SK-N-SH (cell line): ENCODE data around the gene AP2A1. TPM values are rescaled to one million over a fixed set of nuclear protein-coding genes. Genes with fewer than 3 reads are reported as not detected.

Experiments
- CTCF ChIA-PET: fragments of 300-600, 350-600 bp; formaldehyde crosslinking; extraction: SDS; loops from one replicate; lab custom pipeline; 2021; lab: Yijun Ruan, JAX
- POLR2A ChIA-PET: fragments of 350-600 bp; sonication (Branson Sonifier 250); formaldehyde crosslinking; extraction: SDS; loops from one replicate; lab custom pipeline; 2020; ENCODE audit warnings: antibody characterized with exemption, inconsistent platforms; lab: Yijun Ruan, JAX
- DNase-seq: peaks from one replicate; pipeline ENCODE4 v3.0.0; 2012
- H2AFZ ChIP-seq: fragments of 200-600 bp; sonication (generic); 2 replicates; pipeline ENCODE4 v1.8.1; 2016; ENCODE audit warnings: antibody characterized with exemption, mild to moderate bottlenecking, low read depth
- H3F3A ChIP-seq: fragments of 200-600 bp; sonication (generic); replicated peaks from 2 replicates; pipeline ENCODE3; 2016; ENCODE audit warnings: antibody characterized with exemption, mild to moderate bottlenecking; ENCODE audit not compliant: insufficient read depth
- H3K27ac ChIP-seq, 2 experiments: fragments of 200-500 bp in 1 of 2; fragments of 200-600 bp in 1 of 2; sonication (Bioruptor generic) in 1 of 2; sonication (generic), shearing (Covaris generic) in 1 of 2; 2 replicates each; pipeline versions ENCODE4 v1.5.1 to v1.6.1; 2014 to 2016; ENCODE audit warnings: low read depth in 2 of 2, inconsistent platforms in 1 of 2, low read length in 1 of 2, mild to moderate bottlenecking in 1 of 2, mixed read lengths in 1 of 2
- H3K27me3 ChIP-seq: fragments of 200-600 bp; sonication (generic), shearing (Covaris generic); 2 replicates; pipeline ENCODE4 v1.6.1; 2016; ENCODE audit warnings: mixed run types; ENCODE audit not compliant: insufficient read depth
- H3K36me3 ChIP-seq, 2 experiments: fragments of 200-500 bp in 1 of 2; fragments of 200-600 bp in 1 of 2; sonication (Bioruptor generic) in 1 of 2; sonication (generic) in 1 of 2; replicated peaks in 1 of 2; 2 replicates each; pipeline versions ENCODE3 to v1.5.1; 2014 to 2016; ENCODE audit warnings: low read length in 1 of 2, mild to moderate bottlenecking in 1 of 2; ENCODE audit not compliant: insufficient read depth in 2 of 2, control insufficient read depth in 1 of 2
- H3K4me1 ChIP-seq, 2 experiments: fragments of 200-500 bp in 1 of 2; fragments of 200-600 bp in 1 of 2; sonication (Bioruptor generic) in 1 of 2; sonication (generic), shearing (Covaris generic) in 1 of 2; 2 replicates each; pipeline versions ENCODE4 v1.5.1 to v1.6.1; 2014 to 2016; ENCODE audit warnings: low read depth in 1 of 2, low read length in 1 of 2, mixed run types in 1 of 2; ENCODE audit not compliant: insufficient read depth in 2 of 2, control insufficient read depth in 1 of 2
- H3K4me2 ChIP-seq: fragments of 200-600 bp; sonication (generic), shearing (Covaris generic); 2 replicates; pipeline ENCODE4 v1.6.1; 2017; ENCODE audit warnings: mixed run types
- H3K4me3 ChIP-seq, 2 experiments: fragments of 200-500 bp in 1 of 2; fragments of 200-600 bp in 1 of 2; sonication (Bioruptor generic) in 1 of 2; sonication (generic), shearing (Covaris generic) in 1 of 2; 2 replicates each; pipeline versions ENCODE4 v1.5.1 to v1.8.1; 2014 to 2016; ENCODE audit warnings: low read depth in 2 of 2, inconsistent platforms in 1 of 2, low read length in 1 of 2, mild to moderate bottlenecking in 1 of 2, mixed read lengths in 1 of 2, moderate library complexity in 1 of 2
- H3K79me2 ChIP-seq: fragments of 200-600 bp; sonication (generic); 2 replicates; pipeline ENCODE4 v1.8.1; 2017; ENCODE audit warnings: mild to moderate bottlenecking; ENCODE audit not compliant: insufficient read depth
- H3K9ac ChIP-seq: fragments of 200-600 bp; sonication (generic); 2 replicates; pipeline ENCODE4 v1.6.1; 2017; ENCODE audit warnings: mixed run types
- H3K9me2 ChIP-seq: fragments of 200-600 bp; sonication (generic); 2 replicates; pipeline ENCODE4 v1.6.1; 2017; ENCODE audit warnings: mixed run types
- H3K9me3 ChIP-seq: fragments of 200-600 bp; sonication (generic); 2 replicates; pipeline ENCODE4 v1.6.1; 2017; ENCODE audit warnings: mixed run types, mild to moderate bottlenecking, moderate library complexity
- H4K20me1 ChIP-seq: fragments of 200-600 bp; sonication (generic); 2 replicates; pipeline ENCODE4 v1.6.1; 2017; ENCODE audit warnings: mild to moderate bottlenecking, mixed run types; ENCODE audit not compliant: insufficient read depth
- CHD2 ChIP-seq: fragments of 150-350 bp; IDR thresholded peaks from 2 replicates; pipeline ENCODE4 v1.6.1; 2018; ENCODE audit warnings: low read length; ENCODE audit not compliant: partially characterized antibody
- ELF1 ChIP-seq: IDR thresholded peaks from 2 replicates; pipeline ENCODE4 v1.4.0; 2012
- EP300 ChIP-seq, 2 experiments: IDR thresholded peaks; 2 replicates each; pipeline versions ENCODE4 v1.4.0 to v1.6.1; 2012; ENCODE audit warnings: borderline replicate concordance in 1 of 2, low read depth in 1 of 2, low read length in 1 of 2
- GABPA ChIP-seq: IDR thresholded peaks from 2 replicates; pipeline ENCODE4 v1.4.0; 2012; ENCODE audit warnings: low read depth, mild to moderate bottlenecking
- MEF2A ChIP-seq: IDR thresholded peaks from 2 replicates; pipeline ENCODE4 v1.4.0; 2012; ENCODE audit warnings: low read depth, borderline replicate concordance
- POLR2AphosphoS5 ChIP-seq: IDR thresholded peaks from 2 replicates; pipeline ENCODE4 v1.6.1; 2012; ENCODE audit warnings: low read depth, low read length
- REST ChIP-seq: IDR thresholded peaks from 2 replicates; pipeline ENCODE4 v1.6.1; 2012; ENCODE audit warnings: mild to moderate bottlenecking, low read depth, low read length, moderate library complexity
- SMC3 ChIP-seq: IDR thresholded peaks from 2 replicates; pipeline ENCODE4 v1.6.1; 2012; ENCODE audit warnings: low read depth, low read length, improper control_type of control experiment
- TAF1 ChIP-seq: IDR thresholded peaks from 2 replicates; pipeline ENCODE4 v1.6.1; 2012; ENCODE audit warnings: low read depth, mild to moderate bottlenecking, low read length, moderate library complexity, borderline replicate concordance
- USF2 ChIP-seq: fragments of 150-350 bp; IDR thresholded peaks from 2 replicates; pipeline ENCODE4 v1.6.1; 2017; ENCODE audit warnings: antibody characterized with exemption, low read length, low read depth, borderline replicate concordance
- WGBS: methylation state at CpG from one replicate; pipeline ENCODE4 v1.1.6; 2017; ENCODE audit warnings: low lambda C conversion rate; 5-methylcytosine and 5-hydroxymethylcytosine counted together
- polyA plus RNA-seq, 3 experiments: library from polyadenylated mRNA; depleted of rRNA; stranded (reverse); fragments of >200 nt; gene quantifications; 2 replicates each; pipeline ENCODE4 v1.2.3, GENCODE V29; 2012
- TF ChIP-seq, protein P1 (sequence below): IDR thresholded peaks from 2 replicates; pipeline ENCODE4 v1.4.0; 2012; ENCODE audit warnings: low read depth, borderline replicate concordance
- TF ChIP-seq, protein P2 (sequence below): IDR thresholded peaks from 2 replicates; pipeline ENCODE4; 2012

The AP2A1 gene
- polyA plus RNA-seq, 1 of the 3 experiments (the other 2 are of a cell fraction), result 74.8 TPM

DNA sequence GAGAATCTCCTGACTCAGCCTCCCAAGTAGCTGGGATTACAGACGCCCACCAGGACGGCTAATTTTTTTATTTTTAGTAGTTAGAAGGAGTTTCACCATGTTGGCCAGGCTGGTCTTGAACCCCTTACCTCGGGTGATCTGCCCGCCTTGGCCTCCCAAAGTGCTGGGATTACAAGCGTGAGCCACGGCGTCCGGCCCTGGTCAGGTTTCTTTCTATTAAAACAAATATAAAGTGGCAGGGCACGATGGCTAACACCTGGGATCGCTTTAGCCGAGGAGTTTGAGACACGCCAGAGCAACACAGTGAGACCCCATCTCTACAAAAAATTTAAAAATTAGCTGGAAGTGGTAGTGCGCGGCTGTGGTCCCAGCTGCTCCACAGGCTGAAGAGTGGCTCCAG, 49.8 kb downstream of the AP2A1 start:
- H4K20me1 ChIP-seq, result no peaks in the 10 kb centered on the region
- H3K4me1 ChIP-seq, result peaks cover 4 to 25% of the 10 kb centered on the region in 2 experiments; a peak in 3 of 4 replicates
- WGBS, result 80% methylated on average over 14 of the region's 14 CpGs
- H3K9me2 ChIP-seq, result no peaks in the 10 kb centered on the region
- H3K4me3 ChIP-seq, result no peak overlapping the region
- H3K79me2 ChIP-seq, result peaks cover 35% of the 10 kb centered on the region
- H3K36me3 ChIP-seq, result peaks cover 0 to 6% of the 10 kb centered on the region in 2 experiments
- DNase-seq, result no peak
- H3K9ac ChIP-seq, result peak overlapping the region; percentile 98; the same call in 1 of the 2 replicates
- no peaks in the 10 kb centered on the region for H3K27me3 ChIP-seq
- 0 out of 2 replicates have a peak overlapping the region, but pooled peaks have one; percentile 33 for H2AFZ ChIP-seq
- H3K9me3 ChIP-seq, result no peaks in the 10 kb centered on the region
- no peak for TF ChIP-seq GABPA
- TF ChIP-seq, protein P1, sequence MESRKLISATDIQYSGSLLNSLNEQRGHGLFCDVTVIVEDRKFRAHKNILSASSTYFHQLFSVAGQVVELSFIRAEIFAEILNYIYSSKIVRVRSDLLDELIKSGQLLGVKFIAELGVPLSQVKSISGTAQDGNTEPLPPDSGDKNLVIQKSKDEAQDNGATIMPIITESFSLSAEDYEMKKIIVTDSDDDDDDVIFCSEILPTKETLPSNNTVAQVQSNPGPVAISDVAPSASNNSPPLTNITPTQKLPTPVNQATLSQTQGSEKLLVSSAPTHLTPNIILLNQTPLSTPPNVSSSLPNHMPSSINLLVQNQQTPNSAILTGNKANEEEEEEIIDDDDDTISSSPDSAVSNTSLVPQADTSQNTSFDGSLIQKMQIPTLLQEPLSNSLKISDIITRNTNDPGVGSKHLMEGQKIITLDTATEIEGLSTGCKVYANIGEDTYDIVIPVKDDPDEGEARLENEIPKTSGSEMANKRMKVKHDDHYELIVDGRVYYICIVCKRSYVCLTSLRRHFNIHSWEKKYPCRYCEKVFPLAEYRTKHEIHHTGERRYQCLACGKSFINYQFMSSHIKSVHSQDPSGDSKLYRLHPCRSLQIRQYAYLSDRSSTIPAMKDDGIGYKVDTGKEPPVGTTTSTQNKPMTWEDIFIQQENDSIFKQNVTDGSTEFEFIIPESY, result no peak
- no peak for TF ChIP-seq ELF1
- TF ChIP-seq POLR2AphosphoS5, result no peak
- no peak for TF ChIP-seq CHD2
- ChIA-PET CTCF (no interaction called here), POLR2A (no interaction called here)
- H3F3A ChIP-seq, result peaks cover 21% of the 10 kb centered on the region
- H3K27ac ChIP-seq, result peak overlapping the region; percentile 64 to 98
- no peak overlapping the region for H3K4me2 ChIP-seq

DNA sequence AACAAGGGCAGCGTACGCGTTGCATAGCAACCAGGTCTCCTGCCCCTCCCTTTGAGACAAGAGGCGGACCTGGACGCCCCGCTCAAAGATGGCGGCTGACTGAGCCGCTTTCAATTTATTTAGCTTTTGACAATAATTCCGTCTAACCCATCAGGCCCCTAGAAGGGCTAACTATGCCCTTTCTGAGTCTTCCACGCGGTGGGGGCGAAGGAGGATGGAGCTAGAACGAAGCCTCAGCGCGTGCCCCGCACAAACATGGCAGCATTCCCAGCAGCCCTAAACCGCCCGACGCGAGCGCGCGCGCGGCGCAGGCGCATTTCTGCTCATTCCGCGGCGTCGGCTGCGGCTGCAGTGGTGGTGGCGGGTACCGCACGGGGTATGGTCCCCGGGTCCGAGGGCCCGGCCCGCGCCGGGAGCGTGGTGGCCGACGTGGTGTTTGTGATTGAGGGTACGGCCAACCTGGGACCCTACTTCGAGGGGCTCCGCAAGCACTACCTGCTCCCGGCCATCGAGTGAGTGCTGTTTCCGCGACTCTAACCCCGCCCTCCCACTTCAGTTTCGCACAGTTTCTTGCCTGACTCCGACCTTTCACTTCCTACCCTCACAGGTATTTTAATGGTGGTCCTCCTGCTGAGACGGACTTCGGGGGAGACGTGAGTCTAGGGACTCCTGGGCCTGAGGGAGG, 51.3 kb downstream of the AP2A1 start, which contains the start of gene MED25:
TSS of gene MED25 (plus strand) at position 326 of the 685 bp plus-strand sequence. CDS start at position 379, 53 bp downstream.
- ChIA-PET POLR2A (interaction anchor here (0.9 kb wide), 1 partner anchor 32 kb away, joined by 3 read pairs; the partner anchor contains the start of gene PTOV1), CTCF (interaction anchor here (0.7 to 1.2 kb wide), 6 partner anchors 12 to 100 kb away, joined by 3 to 4 read pairs (median 3); no protein-coding TSS in a partner anchor)
- peak within 1 kb of the TSS; percentile 93 to 98 for H3K27ac ChIP-seq
- no peaks in the 10 kb centered on the region for H3K27me3 ChIP-seq
- peaks cover 0 to 6% of the 10 kb centered on the region in 2 experiments for H3K36me3 ChIP-seq
- peaks cover 21% of the 10 kb centered on the region for H3F3A ChIP-seq
- under 1% methylated on average over 25 of the region's 57 CpGs for WGBS
- peak within 1 kb of the TSS; percentile 72 to 90 for H3K4me3 ChIP-seq
- peaks cover 0 to 18% of the 10 kb centered on the region in 2 experiments; a peak in 3 of 4 replicates for H3K4me1 ChIP-seq
- peak; percentile 95 for DNase-seq
- H3K9ac ChIP-seq, result peak within 1 kb of the TSS; percentile 98
- H3K4me2 ChIP-seq, result peak within 1 kb of the TSS; percentile 97
- no peaks in the 10 kb centered on the region for H3K9me2 ChIP-seq
- H3K79me2 ChIP-seq, result peaks cover 50% of the 10 kb centered on the region
- no peaks in the 10 kb centered on the region for H3K9me3 ChIP-seq
- peak within 1 kb of the TSS; percentile 90 for H2AFZ ChIP-seq
- H4K20me1 ChIP-seq, result no peaks in the 10 kb centered on the region
- TF ChIP-seq REST (no peak), USF2 (no peak), SMC3 (no peak), MEF2A (no peak), TAF1 (no peak), EP300 (IDR thresholded peaks at IDR 0.05; ENCODE audit: borderline replicate concordance in 1 of 2, low read depth in 1 of 2, low read length in 1 of 2) (no peak)
- TF ChIP-seq, protein P1, result no peak
- TF ChIP-seq, protein P2, sequence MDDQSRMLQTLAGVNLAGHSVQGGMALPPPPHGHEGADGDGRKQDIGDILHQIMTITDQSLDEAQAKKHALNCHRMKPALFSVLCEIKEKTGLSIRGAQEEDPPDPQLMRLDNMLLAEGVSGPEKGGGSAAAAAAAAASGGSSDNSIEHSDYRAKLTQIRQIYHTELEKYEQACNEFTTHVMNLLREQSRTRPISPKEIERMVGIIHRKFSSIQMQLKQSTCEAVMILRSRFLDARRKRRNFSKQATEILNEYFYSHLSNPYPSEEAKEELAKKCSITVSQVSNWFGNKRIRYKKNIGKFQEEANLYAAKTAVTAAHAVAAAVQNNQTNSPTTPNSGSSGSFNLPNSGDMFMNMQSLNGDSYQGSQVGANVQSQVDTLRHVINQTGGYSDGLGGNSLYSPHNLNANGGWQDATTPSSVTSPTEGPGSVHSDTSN, result no peak
